RKO (cell line): ENCODE data around the gene LILRB2.
"Not testable (repeated sequence)": the region's sequence is repeated elsewhere in the genome, so short reads cannot be mapped to it uniquely, and the experiment has no call there.

Source experiments
- DNase-seq: peaks from one replicate; pipeline ENCODE4 v3.0.0-alpha.2; 2016; ENCODE audit warnings: low spot score

The LILRB2 gene

DNA sequence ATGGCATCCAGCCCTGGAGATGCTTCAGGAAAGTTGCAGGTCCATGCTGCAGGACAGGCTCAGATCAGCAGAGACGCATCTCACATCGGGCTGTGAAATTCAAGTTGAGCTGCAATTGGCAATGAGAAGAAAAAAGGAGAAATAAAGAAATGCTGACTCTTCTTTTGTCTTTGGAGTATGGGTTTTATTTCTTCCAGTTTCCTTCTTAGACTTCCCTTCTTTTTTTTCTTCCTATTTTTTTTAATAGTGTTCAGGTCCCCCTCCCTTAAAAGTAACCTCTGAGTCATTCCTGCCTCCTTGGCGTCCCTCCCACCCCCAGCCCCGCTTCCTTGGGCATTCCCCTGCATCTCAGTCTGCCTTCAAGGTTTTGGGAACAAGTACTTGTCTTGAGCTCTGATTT, 9.3 kb downstream of the LILRB2 start:
- not testable (repeated sequence) for DNase-seq

- DNase-seq: no peak
These were observed 9.8 kb downstream of the LILRB2 start for GRCh38 chr19:54271106-54271505.

- no peak for DNase-seq
These were observed 12.0 kb downstream of the LILRB2 start for GRCh38 chr19:54268936-54269335.

GRCh38 chr19:54266133-54266532, 14.8 kb downstream of the LILRB2 start:
- peak; percentile 69 for DNase-seq

- DNase-seq: no peak
These were observed 18.4 kb downstream of the LILRB2 start for GRCh38 chr19:54262470-54262869.

DNA sequence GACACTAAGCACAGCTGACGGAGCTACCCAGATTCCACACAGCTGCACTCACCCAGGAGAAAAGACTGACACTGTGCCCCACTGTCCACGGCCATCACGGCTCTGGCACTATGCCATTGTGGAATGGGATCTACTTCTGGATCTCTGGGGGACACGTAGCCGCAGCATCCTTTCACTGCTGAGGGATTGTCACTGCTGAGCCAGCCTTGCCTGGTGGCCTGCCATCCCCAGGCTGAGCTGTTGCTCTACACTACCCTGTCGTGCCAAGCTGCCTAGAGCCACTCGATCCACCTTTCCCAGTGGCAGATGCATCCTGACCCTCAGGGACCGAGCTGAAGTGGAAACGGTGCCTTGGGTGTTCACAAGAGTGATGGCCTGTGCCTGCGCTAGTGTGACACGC, 18.8 kb downstream of the LILRB2 start:
- no peak for DNase-seq

GRCh38 chr19:54257116-54257480, 23.8 kb downstream of the LILRB2 start, which contains the start of gene LILRB5:
Gene LILRB5 (minus strand): TSS chr19:54257273. CDS start chr19:54257193, 80 bp downstream.
- no peak for DNase-seq

- DNase-seq: no peak
These were observed 24.4 kb downstream of the LILRB2 start for GRCh38 chr19:54256250-54257115.

DNA sequence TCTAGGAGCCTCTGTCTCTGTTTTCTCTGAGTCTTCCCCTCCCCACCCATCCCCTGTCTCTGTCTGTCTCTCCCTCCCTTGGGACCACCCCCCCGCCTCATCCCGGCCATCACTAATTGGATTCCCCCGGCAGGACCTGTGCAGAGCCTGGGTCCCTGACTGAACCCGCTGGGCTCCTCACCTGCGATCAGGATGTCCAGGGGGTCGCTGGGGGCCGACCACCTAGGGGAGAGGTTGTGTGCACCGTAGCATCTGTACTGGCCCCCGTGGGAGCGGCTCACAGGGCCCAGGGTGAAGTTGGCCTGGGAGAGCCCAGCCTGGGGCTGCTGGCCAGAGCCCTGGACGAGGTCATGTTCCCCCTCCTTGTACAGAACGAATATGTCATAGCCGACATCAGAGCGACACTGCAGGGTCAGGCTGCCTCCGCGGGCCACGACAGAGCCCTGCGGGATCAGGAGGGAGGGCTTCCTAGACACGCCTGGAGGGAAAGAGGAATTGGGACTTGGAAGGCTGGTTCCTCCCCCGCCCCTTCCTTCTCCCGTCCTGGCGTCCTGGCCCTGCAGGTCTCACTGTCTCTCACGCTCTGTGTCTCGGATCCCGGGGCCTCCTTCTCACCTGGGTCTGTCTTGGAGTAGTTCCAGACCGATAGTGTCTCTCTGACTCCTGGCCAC, 25.7 kb downstream of the LILRB2 start:
- no peak for DNase-seq

GRCh38 chr19:54254195-54254906, 26.6 kb downstream of the LILRB2 start:
- DNase-seq: no peak

DNA sequence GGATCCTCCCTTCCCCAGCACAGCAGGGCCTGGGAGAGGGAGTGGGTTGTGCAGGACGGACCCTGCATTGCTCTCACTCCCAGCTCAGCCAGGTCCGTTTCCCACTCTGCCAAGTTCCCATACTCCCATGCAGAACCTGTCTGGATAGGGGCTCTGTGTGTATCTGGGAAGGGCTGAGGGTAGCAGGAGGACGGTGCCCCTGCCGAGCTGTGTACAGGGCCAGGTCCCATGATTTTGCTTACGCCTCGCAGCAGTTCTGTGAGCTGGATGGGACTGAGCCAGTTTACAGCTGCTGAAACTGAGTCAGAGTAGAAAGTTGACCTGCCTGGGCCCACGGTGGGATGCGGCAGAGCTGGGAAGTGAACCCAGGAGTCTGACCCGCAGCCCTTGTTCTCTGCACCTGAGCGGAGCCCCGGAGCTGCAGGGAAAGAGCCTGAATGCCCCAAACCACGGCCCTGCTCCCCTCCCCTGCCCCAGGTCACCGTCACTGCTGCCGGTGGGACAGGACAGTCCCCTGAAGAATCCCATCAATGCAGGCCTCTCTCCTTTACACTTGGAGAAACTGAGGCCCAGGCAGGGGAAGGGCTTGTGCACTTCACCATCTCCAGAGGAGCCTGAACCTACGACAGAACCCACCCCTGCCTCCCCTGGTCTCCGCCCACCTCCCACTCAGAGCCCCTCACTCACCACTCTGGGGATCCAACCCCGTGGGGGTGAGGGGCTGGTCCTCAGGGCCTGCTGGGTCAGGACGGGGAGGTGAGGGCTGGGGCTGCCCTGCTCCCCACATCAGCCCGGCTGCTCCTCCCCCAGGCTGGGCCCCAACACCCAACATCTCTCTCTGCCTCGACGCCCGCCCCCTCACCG, 27.3 kb downstream of the LILRB2 start:
- DNase-seq: no peak

DNA sequence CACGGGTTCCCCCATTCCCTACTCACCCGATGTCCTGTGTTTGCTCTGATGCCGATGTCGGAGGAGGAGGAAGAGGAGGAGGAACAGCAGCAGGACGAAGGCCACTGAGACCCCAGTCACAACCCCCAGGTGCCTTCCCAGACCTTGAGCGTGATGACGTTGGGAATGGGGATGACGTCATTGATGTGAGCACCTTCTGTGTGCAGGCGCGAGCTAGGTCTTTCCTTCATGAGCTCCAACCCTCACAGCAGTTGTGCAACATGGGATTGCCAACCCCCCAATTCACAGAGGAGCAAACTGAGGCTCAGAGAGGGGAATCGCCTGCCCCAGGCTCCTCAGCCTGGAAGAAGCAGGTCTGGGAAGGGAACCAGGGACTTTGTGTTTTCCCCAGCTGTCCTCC, 28.1 kb downstream of the LILRB2 start:
- no peak for DNase-seq

GRCh38 chr19:54252243-54252642, 28.7 kb downstream of the LILRB2 start:
- no peak for DNase-seq

GRCh38 chr19:54248016-54248601, 32.8 kb downstream of the LILRB2 start:
- DNase-seq: peak; percentile 50

DNA sequence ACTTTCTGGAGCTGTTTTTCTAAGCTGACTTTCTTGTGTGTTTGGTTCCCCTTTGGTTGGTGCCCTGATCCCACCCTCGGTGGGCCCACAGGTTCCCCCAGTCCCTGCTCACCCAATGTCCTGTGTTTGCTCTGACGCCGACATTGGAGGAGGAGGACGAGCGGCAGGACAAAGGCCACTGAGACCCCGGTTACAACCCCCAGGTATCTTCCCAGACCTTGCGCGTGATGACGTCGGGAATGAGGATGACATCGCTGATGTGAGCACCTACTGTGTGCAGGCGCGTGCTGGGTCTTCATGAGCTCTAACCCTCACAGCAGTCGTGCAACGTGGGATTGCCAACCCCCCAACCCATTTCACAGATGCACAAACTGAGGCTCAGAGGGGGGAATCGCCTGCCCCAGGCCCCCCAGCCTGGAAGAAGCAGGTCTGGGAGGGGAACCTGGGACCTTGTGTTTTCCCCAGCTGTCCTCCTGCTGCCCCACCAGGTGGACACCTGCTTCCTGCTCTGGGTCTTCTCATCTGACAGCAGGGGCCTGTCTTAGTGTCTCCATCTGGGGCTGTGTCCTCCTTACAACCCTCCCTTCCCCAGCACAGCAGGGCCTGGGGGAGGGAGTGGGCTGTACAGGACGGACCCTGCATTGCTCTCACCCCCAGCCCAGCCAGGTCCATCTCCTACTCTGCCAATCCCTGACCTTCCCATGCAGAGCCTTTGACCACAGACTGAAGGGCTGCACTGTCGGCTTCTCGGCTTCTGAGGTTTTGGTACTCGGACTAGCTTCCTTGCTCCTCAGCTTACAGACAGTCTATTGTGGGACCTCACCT, 33.6 kb downstream of the LILRB2 start:
- no peak for DNase-seq

DNA sequence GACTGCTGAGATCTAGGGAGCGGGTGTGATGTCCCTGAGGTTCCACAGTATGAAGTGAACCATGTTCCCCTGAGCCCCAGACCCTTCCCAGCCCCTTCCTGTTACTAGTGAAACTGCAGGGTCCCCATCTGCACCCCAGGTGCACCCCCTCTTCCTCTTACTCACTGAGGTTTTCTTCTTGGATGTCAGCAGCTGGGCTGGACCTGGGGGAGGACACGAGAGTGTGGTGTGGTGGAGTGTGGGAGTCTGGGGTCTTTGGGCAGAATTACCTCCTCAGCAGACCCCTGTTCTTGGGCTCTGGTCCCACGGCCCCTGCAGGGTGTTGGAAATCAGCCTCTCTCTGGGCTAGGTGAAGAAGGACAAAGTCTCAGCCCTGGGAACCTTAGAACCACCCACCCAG, 35.0 kb downstream of the LILRB2 start:
- no peak for DNase-seq

DNA sequence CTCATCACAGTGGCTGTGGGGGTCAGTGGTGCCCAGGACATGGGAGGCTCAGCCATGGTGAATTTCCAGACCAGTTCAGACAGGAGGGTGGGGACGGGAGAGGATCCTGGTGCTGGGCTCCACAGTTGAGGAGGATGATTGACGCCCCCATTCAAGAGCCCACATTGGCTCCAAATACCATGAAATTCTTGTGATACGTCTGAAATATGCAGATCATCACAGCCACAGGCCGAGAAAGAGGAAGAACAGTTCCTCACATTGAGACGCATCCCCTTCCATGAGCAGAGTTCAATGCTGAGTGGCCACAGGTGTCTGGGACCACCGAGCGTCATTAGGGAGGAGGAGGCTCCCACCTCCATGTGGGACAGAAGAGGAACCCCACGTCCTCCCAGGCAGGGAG, 37.1 kb downstream of the LILRB2 start:
- not testable (repeated sequence) for DNase-seq

GRCh38 chr19:54242646-54243045, 38.3 kb downstream of the LILRB2 start, which contains the start of gene LILRA6:
Gene LILRA6 (minus strand): TSS chr19:54242790.
- not testable (repeated sequence) for DNase-seq

- not testable (repeated sequence) for DNase-seq
These were observed 38.7 kb downstream of the LILRB2 start for GRCh38 chr19:54242234-54242633.
